B cell (primary cell): ENCODE data around the gene PPP2R1A.

Experiments
- CTCF ChIP-seq: fragments of 200-600 bp; IDR thresholded peaks from one replicate; pipeline ENCODE4 v1.8.0; 2022; ENCODE audit warnings: antibody characterized with exemption, mild to moderate bottlenecking
- EZH2 ChIP-seq: IDR thresholded peaks from 2 replicates; pipeline ENCODE4 v1.6.1; 2012; ENCODE audit warnings: borderline replicate concordance, low read depth, mild to moderate bottlenecking, moderate library complexity, low read length; ENCODE audit not compliant: insufficient read depth, poor library complexity, severe bottlenecking

DNA sequence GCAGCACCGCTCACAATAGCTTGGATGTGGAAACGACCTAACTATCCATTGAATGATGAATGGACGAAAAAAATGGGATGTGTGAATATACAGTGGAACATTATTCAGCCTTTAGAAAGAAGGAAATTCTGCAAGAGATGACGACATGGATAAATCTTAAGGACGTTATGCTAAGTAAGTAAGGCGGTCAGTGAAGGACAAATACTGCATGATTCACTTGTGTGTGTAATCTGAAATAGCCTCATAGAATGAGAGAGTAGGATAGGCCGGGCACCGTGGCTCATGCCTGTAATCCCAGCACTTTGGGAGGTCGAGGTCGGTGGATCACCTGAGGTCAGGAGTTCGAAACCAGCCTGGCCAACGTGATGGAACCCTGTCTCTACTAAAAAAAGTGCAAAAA, 54.2 kb downstream of the PPP2R1A start:
- no peak for TF ChIP-seq CTCF
- no peak for TF ChIP-seq EZH2
